ENCODE results near the gene KRT3.

Gene KRT3

DNA sequence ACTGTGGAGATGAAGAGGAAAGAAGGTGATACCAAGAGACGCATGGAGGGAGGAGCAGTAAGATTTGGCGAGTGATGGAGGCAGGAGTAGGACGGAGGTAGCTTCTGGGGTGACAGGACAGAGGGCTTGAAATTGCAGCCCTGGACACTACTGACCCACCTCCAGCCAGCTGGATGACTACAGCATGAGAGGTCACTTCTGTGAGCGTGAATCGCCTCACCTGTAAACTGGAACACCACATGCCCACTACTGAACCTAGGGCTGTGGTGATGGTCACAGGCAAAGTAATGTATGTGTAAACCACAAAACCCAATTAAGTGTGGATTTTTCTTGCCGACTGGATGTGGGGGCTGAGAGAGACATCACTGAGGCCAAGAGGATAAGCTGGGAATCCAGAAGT lies 24.6 kb upstream of the KRT3 start:
- no peak overlapping the region for H3K9ac ChIP-seq (ENCODE audit: low read depth in 1 of 2, low read length in 2 of 2)
- no peak overlapping the region for H3K4me3 ChIP-seq (ENCODE audit: low read depth in 1 of 2, low read length in 2 of 2)
- no peak overlapping the region for H3K27ac ChIP-seq (ENCODE audit: low read depth, low read length)
- peaks cover 7 to 14% of the 10 kb centered on the region in 2 donors for H3K4me1 ChIP-seq (ENCODE audit: control insufficient read depth in 1 of 2, insufficient read depth in 2 of 2, low read length in 2 of 2)
- H3K27me3 ChIP-seq (ENCODE audit: control insufficient read depth in 1 of 2, insufficient read depth in 2 of 2, low read length in 2 of 2), result no peaks in the 10 kb centered on the region
- H3K36me3 ChIP-seq (ENCODE audit: control insufficient read depth in 1 of 2, insufficient read depth in 2 of 2, low read length in 2 of 2), result no peaks in the 10 kb centered on the region
- H3K9me3 ChIP-seq (ENCODE audit: control insufficient read depth in 1 of 2, low read length in 2 of 2), result no peaks in the 10 kb centered on the region

DNA sequence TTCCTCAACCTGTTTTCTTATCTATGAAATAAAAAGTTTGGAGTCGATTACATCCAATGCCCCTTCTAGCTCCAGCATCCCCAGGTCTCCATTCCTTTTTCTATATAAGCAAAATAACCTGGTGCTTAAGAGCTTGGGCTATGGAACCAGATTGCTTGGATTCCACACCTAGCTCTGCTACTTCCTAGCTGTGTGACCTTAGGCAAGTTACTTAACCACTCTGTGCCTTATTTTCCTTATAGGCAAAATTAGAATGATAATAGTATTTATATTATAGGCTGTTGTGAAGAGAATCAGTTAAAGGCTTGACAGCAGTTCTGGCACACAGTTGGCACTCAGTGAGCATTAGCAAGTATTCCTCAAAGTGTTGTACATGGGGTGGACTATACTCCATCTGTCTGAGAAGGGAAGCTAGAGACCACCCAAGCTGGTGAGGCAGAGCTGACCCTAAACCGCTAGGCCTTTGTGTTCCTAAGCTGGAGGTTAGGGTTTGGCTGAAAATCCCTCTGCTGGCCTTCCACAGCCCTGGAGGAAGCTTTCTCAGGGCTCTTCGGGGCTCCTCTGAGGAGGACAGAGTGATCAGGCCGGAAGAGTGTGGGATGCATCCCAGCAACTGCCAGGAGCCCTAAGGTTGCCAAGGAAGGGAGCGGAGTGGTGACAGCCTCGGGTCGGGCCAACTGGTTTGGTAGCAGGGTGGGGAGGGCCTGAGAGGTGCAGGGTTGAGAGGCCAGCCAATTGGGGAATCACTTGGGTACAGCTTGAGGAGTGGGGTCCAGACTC lies 24.0 kb upstream of the KRT3 start:
- Histone ChIP-seq H3K36me3 (ENCODE audit: control insufficient read depth in 1 of 2, insufficient read depth in 2 of 2, low read length in 2 of 2) (no peaks in the 10 kb centered on the region), H3K27ac (ENCODE audit: low read depth, low read length) (no peak overlapping the region), H3K4me1 (ENCODE audit: control insufficient read depth in 1 of 2, insufficient read depth in 2 of 2, low read length in 2 of 2) (peaks cover 7 to 14% of the 10 kb centered on the region in 2 donors), H3K4me3 (ENCODE audit: low read depth in 1 of 2, low read length in 2 of 2) (no peak overlapping the region), H3K9me3 (ENCODE audit: control insufficient read depth in 1 of 2, low read length in 2 of 2) (no peaks in the 10 kb centered on the region), H3K9ac (ENCODE audit: low read depth in 1 of 2, low read length in 2 of 2) (no peak overlapping the region), H3K27me3 (ENCODE audit: control insufficient read depth in 1 of 2, insufficient read depth in 2 of 2, low read length in 2 of 2) (no peaks in the 10 kb centered on the region)

GRCh38 chr12:52818887-52819420 lies 23.0 kb upstream of the KRT3 start:
- H3K27ac ChIP-seq (ENCODE audit: low read depth, low read length), result no peak overlapping the region
- no peak overlapping the region for H3K9ac ChIP-seq (ENCODE audit: low read depth in 1 of 2, low read length in 2 of 2)
- H3K4me1 ChIP-seq (ENCODE audit: control insufficient read depth in 1 of 2, insufficient read depth in 2 of 2, low read length in 2 of 2), result peaks cover 7 to 14% of the 10 kb centered on the region in 2 donors
- no peak overlapping the region for H3K4me3 ChIP-seq (ENCODE audit: low read depth in 1 of 2, low read length in 2 of 2)
- no peaks in the 10 kb centered on the region for H3K36me3 ChIP-seq (ENCODE audit: control insufficient read depth in 1 of 2, insufficient read depth in 2 of 2, low read length in 2 of 2)
- H3K27me3 ChIP-seq (ENCODE audit: control insufficient read depth in 1 of 2, insufficient read depth in 2 of 2, low read length in 2 of 2), result no peaks in the 10 kb centered on the region
- no peaks in the 10 kb centered on the region for H3K9me3 ChIP-seq (ENCODE audit: control insufficient read depth in 1 of 2, low read length in 2 of 2)

DNA sequence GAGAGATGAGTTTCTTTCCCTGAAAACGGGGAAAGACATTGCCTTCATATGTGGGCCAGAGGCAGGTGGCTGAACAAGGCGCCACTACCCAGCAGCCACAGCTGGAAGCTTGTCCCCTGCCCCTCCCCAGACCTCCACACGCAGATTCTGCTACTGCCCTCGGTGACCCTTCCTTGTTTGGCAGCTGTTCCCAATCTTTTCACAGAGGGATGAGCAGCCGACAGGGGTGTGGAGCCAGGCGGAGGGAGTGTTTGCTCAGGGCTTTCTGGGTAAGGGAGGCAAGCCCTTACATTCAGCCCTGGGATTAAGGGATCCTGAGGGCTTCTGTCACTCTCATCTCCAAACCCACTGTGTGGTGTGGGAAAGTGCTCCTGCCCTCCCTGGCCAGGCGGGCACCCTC lies 22.5 kb upstream of the KRT3 start:
- no peaks in the 10 kb centered on the region for H3K9me3 ChIP-seq (ENCODE audit: control insufficient read depth in 1 of 2, low read length in 2 of 2)
- peaks cover 7 to 14% of the 10 kb centered on the region in 2 donors for H3K4me1 ChIP-seq (ENCODE audit: control insufficient read depth in 1 of 2, insufficient read depth in 2 of 2, low read length in 2 of 2)
- H3K4me3 ChIP-seq (ENCODE audit: low read depth in 1 of 2, low read length in 2 of 2), result no peak overlapping the region
- no peaks in the 10 kb centered on the region for H3K27me3 ChIP-seq (ENCODE audit: control insufficient read depth in 1 of 2, insufficient read depth in 2 of 2, low read length in 2 of 2)
- H3K36me3 ChIP-seq (ENCODE audit: control insufficient read depth in 1 of 2, insufficient read depth in 2 of 2, low read length in 2 of 2), result no peaks in the 10 kb centered on the region
- H3K27ac ChIP-seq (ENCODE audit: low read depth, low read length), result no peak overlapping the region
- H3K9ac ChIP-seq (ENCODE audit: low read depth in 1 of 2, low read length in 2 of 2), result no peak overlapping the region

DNA sequence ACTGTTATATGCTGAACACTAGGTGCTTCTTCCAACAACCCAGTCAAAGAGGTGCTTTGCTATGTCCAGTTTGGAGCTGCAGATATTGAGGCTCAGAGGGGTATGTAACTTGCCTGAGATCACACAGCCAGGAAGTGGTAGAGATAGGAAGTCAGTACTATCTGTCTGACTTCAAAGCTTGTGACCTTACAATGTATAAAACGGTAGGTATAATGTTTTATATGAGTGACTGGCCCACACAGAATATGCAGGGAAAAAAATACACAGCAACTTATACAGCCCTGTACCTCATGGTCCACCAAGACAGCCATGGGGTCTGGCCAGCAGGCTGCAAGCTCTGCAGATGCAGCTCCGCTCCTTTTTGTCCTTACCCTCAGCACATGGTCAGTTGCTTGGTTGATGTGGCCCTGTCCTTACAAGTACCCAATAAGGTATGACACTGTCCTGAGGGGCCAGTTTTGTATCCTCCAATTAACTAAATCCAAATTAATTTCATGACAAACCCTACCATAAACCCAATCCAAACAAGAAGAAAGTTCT lies 21.9 kb upstream of the KRT3 start:
- H3K4me3 ChIP-seq (ENCODE audit: low read depth in 1 of 2, low read length in 2 of 2), result no peak overlapping the region
- H3K27ac ChIP-seq (ENCODE audit: low read depth, low read length), result no peak overlapping the region
- H3K27me3 ChIP-seq (ENCODE audit: control insufficient read depth in 1 of 2, insufficient read depth in 2 of 2, low read length in 2 of 2), result no peaks in the 10 kb centered on the region
- H3K9ac ChIP-seq (ENCODE audit: low read depth in 1 of 2, low read length in 2 of 2), result no peak overlapping the region
- no peaks in the 10 kb centered on the region for H3K36me3 ChIP-seq (ENCODE audit: control insufficient read depth in 1 of 2, insufficient read depth in 2 of 2, low read length in 2 of 2)
- no peaks in the 10 kb centered on the region for H3K9me3 ChIP-seq (ENCODE audit: control insufficient read depth in 1 of 2, low read length in 2 of 2)
- H3K4me1 ChIP-seq (ENCODE audit: control insufficient read depth in 1 of 2, insufficient read depth in 2 of 2, low read length in 2 of 2), result peaks cover 7 to 14% of the 10 kb centered on the region in 2 donors

- H3K4me1 ChIP-seq (ENCODE audit: control insufficient read depth in 1 of 2, insufficient read depth in 2 of 2, low read length in 2 of 2), result peaks cover 3 to 8% of the 10 kb centered on the region in 2 donors
- no peaks in the 10 kb centered on the region for H3K36me3 ChIP-seq (ENCODE audit: control insufficient read depth in 1 of 2, insufficient read depth in 2 of 2, low read length in 2 of 2)
- no peak overlapping the region for H3K27ac ChIP-seq (ENCODE audit: low read depth, low read length)
- H3K27me3 ChIP-seq (ENCODE audit: control insufficient read depth in 1 of 2, insufficient read depth in 2 of 2, low read length in 2 of 2), result no peaks in the 10 kb centered on the region
- H3K4me3 ChIP-seq (ENCODE audit: low read depth in 1 of 2, low read length in 2 of 2), result no peak overlapping the region
- H3K9ac ChIP-seq (ENCODE audit: low read depth in 1 of 2, low read length in 2 of 2), result no peak overlapping the region
- H3K9me3 ChIP-seq (ENCODE audit: control insufficient read depth in 1 of 2, low read length in 2 of 2), result no peaks in the 10 kb centered on the region
These were observed 21.2 kb upstream of the KRT3 start for GRCh38 chr12:52817003-52817698.

DNA sequence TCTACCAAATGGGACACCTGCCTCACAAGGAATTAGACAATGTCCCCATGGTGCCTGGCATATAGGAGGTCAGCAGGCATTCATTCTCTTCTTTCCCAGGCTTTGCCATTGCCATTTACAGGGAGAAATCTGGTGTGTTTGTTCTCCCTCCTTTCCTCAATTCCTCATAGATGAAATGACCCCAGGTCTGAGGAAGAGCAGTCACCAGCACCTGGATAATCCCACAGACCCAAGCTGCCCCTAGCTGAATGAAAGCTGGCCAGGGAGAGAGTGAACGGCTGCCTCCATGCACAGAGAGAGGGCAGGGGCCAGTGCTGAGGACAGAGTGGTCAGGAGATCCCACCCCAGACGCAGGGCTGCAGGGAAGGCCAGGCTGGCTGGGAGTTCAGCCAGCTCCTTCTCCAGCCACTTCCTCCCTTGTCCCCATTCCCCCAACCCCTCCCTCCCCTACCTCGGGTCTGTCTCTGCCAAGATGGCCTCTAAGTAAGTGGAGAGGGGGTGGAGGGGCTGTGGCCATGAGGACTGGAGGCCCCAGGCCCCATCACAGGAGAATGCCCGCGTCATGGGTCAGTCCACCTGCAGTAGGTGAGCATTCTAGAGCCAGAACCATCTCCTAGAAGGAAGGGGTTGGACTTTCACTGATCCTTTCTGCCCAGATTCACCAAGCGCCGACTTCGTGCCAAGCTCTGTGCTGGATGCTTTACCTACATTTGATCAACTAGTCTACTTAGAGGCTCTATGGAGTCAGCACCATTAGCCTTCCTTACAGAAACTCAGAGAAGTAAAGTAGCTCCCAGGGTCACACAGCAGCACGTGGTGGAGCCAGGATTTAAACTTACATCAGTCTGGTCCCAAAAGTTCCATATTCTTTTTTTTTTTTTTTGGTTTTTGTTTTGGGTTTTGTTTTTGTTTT lies 20.0 kb upstream of the KRT3 start:
- Histone ChIP-seq H3K27ac (ENCODE audit: low read depth, low read length) (no peak overlapping the region), H3K9me3 (ENCODE audit: control insufficient read depth in 1 of 2, low read length in 2 of 2) (no peaks in the 10 kb centered on the region), H3K36me3 (ENCODE audit: control insufficient read depth in 1 of 2, insufficient read depth in 2 of 2, low read length in 2 of 2) (no peaks in the 10 kb centered on the region), H3K4me3 (ENCODE audit: low read depth in 1 of 2, low read length in 2 of 2) (no peak overlapping the region), H3K27me3 (ENCODE audit: control insufficient read depth in 1 of 2, insufficient read depth in 2 of 2, low read length in 2 of 2) (no peaks in the 10 kb centered on the region), H3K4me1 (ENCODE audit: control insufficient read depth in 1 of 2, insufficient read depth in 2 of 2, low read length in 2 of 2) (no peaks in the 10 kb centered on the region), H3K9ac (ENCODE audit: low read depth in 1 of 2, low read length in 2 of 2) (no peak overlapping the region)

DNA sequence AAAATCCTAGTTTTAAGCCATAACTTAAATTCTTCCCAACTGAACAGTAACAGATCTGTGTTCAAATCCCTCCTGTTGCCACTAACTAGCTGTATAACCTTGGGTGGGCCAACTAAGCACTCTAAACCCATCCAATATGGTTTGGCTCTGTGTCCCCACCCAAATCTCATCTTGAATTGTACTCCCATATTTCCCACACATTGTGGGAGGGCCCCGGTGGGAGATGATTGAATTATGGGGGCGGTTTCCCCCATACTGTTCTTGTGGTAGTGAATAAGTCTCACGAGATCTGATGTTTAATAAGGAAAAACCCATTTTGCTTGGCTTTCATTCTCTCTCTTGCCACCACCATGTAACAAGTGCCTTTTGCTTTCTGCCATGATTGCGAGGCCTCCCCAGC lies 19.2 kb upstream of the KRT3 start:
- Histone ChIP-seq H3K9me3 (ENCODE audit: control insufficient read depth in 1 of 2, low read length in 2 of 2) (no peaks in the 10 kb centered on the region), H3K9ac (ENCODE audit: low read depth in 1 of 2, low read length in 2 of 2) (no peak overlapping the region), H3K4me1 (ENCODE audit: control insufficient read depth in 1 of 2, insufficient read depth in 2 of 2, low read length in 2 of 2) (no peaks in the 10 kb centered on the region), H3K36me3 (ENCODE audit: control insufficient read depth in 1 of 2, insufficient read depth in 2 of 2, low read length in 2 of 2) (no peaks in the 10 kb centered on the region), H3K4me3 (ENCODE audit: low read depth in 1 of 2, low read length in 2 of 2) (no peak overlapping the region), H3K27ac (ENCODE audit: low read depth, low read length) (no peak overlapping the region), H3K27me3 (ENCODE audit: control insufficient read depth in 1 of 2, insufficient read depth in 2 of 2, low read length in 2 of 2) (no peaks in the 10 kb centered on the region)

GRCh38 chr12:52814710-52815155 lies 18.8 kb upstream of the KRT3 start:
- Histone ChIP-seq H3K9ac (ENCODE audit: low read depth in 1 of 2, low read length in 2 of 2) (no peak overlapping the region), H3K4me3 (ENCODE audit: low read depth in 1 of 2, low read length in 2 of 2) (no peak overlapping the region), H3K27ac (ENCODE audit: low read depth, low read length) (no peak overlapping the region), H3K27me3 (ENCODE audit: control insufficient read depth in 1 of 2, insufficient read depth in 2 of 2, low read length in 2 of 2) (no peaks in the 10 kb centered on the region), H3K36me3 (ENCODE audit: control insufficient read depth in 1 of 2, insufficient read depth in 2 of 2, low read length in 2 of 2) (no peaks in the 10 kb centered on the region), H3K9me3 (ENCODE audit: control insufficient read depth in 1 of 2, low read length in 2 of 2) (no peaks in the 10 kb centered on the region), H3K4me1 (ENCODE audit: control insufficient read depth in 1 of 2, insufficient read depth in 2 of 2, low read length in 2 of 2) (no peaks in the 10 kb centered on the region)
